Measurements from ENCODE around the gene ACSL1.

GRCh38 chr4:184805462-184806228 is 20.1 kb downstream of the ACSL1 start:
- no peak for TF ChIP-seq CTCF (IDR thresholded peaks at IDR 0.05)
- TF ChIP-seq POLR2A (IDR thresholded peaks at IDR 0.05), result no peak
- peak; percentile 16 to 53 (median 38) for TF ChIP-seq POLR2AphosphoS5 (IDR thresholded peaks at IDR 0.05)
- no peak for TF ChIP-seq EP300 (IDR thresholded peaks at IDR 0.05)

Measured in stomach (tissue), 4 donors.